ENCODE measurements around the gene SUMO2.
A peak's percentile ranks its signal among the peaks of the same experiment; 100 is the strongest.
"Not testable (repeated sequence)": the region's sequence is repeated elsewhere in the genome, so short reads cannot be mapped to it uniquely, and the experiment has no call there.

Gene SUMO2

DNA sequence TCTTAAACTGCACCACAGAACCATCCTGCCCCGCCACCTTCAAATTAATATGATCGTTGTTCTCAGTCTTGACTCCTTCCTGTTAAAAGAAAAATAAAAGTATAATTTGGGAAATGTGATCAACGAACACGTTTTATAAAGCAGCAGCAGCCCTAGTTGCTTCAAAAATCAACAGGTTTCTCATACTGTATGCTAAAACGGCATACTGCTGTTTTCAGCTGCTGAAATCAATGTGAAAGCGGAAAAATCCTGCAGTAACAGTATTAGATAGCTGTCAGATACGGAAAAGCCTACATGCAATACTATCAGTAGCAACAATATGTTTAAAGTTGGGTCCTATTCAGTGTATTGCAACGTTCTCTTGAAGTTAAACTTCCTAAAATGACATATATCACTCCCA, 1.6 kb downstream of the SUMO2 start:
- TF ChIP-seq, protein P1, sequence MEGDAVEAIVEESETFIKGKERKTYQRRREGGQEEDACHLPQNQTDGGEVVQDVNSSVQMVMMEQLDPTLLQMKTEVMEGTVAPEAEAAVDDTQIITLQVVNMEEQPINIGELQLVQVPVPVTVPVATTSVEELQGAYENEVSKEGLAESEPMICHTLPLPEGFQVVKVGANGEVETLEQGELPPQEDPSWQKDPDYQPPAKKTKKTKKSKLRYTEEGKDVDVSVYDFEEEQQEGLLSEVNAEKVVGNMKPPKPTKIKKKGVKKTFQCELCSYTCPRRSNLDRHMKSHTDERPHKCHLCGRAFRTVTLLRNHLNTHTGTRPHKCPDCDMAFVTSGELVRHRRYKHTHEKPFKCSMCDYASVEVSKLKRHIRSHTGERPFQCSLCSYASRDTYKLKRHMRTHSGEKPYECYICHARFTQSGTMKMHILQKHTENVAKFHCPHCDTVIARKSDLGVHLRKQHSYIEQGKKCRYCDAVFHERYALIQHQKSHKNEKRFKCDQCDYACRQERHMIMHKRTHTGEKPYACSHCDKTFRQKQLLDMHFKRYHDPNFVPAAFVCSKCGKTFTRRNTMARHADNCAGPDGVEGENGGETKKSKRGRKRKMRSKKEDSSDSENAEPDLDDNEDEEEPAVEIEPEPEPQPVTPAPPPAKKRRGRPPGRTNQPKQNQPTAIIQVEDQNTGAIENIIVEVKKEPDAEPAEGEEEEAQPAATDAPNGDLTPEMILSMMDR (IDR thresholded peaks at IDR 0.05; ENCODE audit: insufficient read depth, low read length, poor library complexity, severe bottlenecking), result no peak
- Histone ChIP-seq H3K36me3 (ENCODE audit: control insufficient read depth, insufficient read depth, low read length) (peaks cover 9% of the 10 kb centered on the region), H3K4me3 (replicated peaks; ENCODE audit: low read depth, low read length) (peak overlapping the region; percentile 92), H3K27me3 (replicated peaks; ENCODE audit: control insufficient read depth, insufficient read depth, low read length) (no peaks in the 10 kb centered on the region)
- no peak for DNase-seq (ENCODE audit: extremely low read depth, insufficient read length)

DNA sequence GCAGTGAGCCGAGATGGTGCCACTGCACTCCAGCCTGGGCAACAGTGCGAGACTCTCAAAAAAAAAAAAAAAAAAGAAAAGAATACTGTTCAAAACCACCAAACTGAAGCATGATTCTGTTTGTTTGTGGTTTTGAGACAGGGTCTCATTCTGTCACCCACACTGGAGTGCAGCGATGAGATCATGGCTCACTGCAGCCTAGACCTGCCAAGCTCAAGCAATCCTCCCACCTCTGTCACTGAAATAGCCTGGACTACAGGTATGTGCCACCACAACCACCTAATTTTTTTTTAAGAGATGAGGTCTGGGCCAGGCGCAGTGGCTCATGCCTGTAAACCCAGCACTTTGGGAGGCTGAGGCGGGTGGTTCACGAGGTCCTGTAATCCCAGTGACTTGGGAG, 4.3 kb downstream of the SUMO2 start:
- TF ChIP-seq, protein P1 (IDR thresholded peaks at IDR 0.05; ENCODE audit: insufficient read depth, low read length, poor library complexity, severe bottlenecking), result no peak
- Histone ChIP-seq H3K27me3 (replicated peaks; ENCODE audit: control insufficient read depth, insufficient read depth, low read length) (no peaks in the 10 kb centered on the region), H3K36me3 (ENCODE audit: control insufficient read depth, insufficient read depth, low read length) (peaks cover 21% of the 10 kb centered on the region), H3K4me3 (replicated peaks; ENCODE audit: low read depth, low read length) (no peak overlapping the region)
- no peak for DNase-seq (ENCODE audit: extremely low read depth, insufficient read length)

DNA sequence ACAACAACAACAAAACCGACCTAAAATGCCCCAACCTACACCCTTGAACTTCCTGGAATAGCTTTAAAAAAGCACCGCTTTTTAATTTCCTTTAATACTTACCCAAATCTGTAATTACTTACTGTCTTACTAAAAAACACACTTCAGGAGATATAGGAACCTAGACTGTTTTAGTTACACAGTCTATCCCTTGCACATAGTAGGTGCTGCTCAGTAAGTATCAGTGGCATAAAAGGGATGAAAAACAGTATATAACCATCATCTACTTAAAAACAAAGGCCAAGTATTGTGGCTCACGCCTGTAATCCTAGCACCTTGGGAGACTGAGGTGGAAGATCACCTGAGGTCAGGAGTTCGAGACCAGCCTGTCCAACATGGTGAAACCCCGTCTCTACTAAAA, 6.1 kb downstream of the SUMO2 start:
- DNase-seq (ENCODE audit: extremely low read depth, insufficient read length), result no peak
- H3K4me3 ChIP-seq (replicated peaks; ENCODE audit: low read depth, low read length), result no peak overlapping the region
- TF ChIP-seq, protein P1 (IDR thresholded peaks at IDR 0.05; ENCODE audit: insufficient read depth, low read length, poor library complexity, severe bottlenecking), result no peak
- H3K27me3 ChIP-seq (replicated peaks; ENCODE audit: control insufficient read depth, insufficient read depth, low read length), result no peaks in the 10 kb centered on the region
- H3K36me3 ChIP-seq (ENCODE audit: control insufficient read depth, insufficient read depth, low read length), result peaks cover 22% of the 10 kb centered on the region

DNA sequence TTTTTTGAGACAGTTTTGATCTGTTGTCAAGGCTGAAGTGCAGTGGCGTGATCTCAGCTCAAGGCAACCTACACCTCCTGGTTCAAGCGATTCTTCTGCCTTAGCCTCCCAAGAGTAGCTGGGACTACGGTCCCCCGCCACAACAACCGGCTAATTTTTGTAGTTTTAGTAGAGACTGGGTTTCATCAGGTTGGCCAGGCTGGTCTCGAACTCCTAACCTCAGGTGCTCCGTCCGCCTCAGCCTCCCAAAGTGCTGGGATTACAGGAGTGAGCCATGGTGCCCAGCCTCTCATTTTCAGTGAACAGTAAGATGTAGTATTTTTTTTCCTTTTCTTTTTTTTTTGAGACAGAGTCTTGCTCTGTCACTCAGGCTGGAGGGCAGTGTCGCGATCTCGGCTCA, 7.8 kb downstream of the SUMO2 start:
- no peak for DNase-seq (ENCODE audit: extremely low read depth, insufficient read length)
- peaks cover 21% of the 10 kb centered on the region for H3K36me3 ChIP-seq (ENCODE audit: control insufficient read depth, insufficient read depth, low read length)
- H3K27me3 ChIP-seq (replicated peaks; ENCODE audit: control insufficient read depth, insufficient read depth, low read length), result no peaks in the 10 kb centered on the region
- TF ChIP-seq, protein P1 (IDR thresholded peaks at IDR 0.05; ENCODE audit: insufficient read depth, low read length, poor library complexity, severe bottlenecking), result no peak
- no peak overlapping the region for H3K4me3 ChIP-seq (replicated peaks; ENCODE audit: low read depth, low read length)

DNA sequence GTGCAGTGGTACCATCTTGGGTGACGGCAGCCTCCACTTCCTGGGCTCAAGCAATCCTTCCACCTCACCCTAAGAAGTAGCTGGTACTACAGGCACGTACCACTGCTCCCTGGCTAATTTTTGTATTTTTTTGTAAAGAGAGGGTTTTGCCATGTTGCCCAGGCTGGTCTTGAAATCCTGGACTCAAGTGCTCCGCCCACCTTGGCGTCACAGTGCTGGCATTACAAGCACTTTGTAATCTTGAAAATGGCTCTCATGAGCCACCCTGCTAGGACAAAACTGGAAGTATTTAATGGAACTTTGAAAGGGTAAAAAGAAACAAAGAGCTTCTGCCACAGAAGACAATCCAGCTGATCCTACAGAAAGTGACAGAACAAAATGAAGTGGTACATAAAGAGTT, 9.2 kb downstream of the SUMO2 start:
- H3K4me3 ChIP-seq (replicated peaks; ENCODE audit: low read depth, low read length), result no peak overlapping the region
- TF ChIP-seq, protein P1 (IDR thresholded peaks at IDR 0.05; ENCODE audit: insufficient read depth, low read length, poor library complexity, severe bottlenecking), result no peak
- H3K27me3 ChIP-seq (replicated peaks; ENCODE audit: control insufficient read depth, insufficient read depth, low read length), result no peaks in the 10 kb centered on the region
- H3K36me3 ChIP-seq (ENCODE audit: control insufficient read depth, insufficient read depth, low read length), result peaks cover 19% of the 10 kb centered on the region
- DNase-seq (ENCODE audit: extremely low read depth, insufficient read length), result no peak

DNA sequence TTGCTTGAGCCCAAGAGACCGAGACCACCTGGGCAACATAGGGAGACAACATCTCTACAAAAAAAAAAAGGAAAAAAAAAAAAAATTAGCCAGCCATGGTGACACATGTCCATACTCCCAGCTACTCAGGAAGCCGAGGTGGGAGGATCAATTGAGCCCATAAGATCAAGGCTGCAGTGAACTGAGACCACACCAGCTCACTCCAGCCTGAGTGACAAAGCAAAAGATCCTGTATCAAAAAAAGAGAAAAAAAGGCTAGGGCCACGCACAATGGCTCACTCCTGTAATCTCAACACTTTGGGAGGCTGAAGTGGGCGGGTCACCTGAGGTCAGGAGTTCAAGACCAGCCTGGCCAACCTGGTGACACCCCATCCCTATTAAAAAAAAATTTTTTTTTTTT, 13.8 kb downstream of the SUMO2 start:
- Histone ChIP-seq H3K4me3 (replicated peaks; ENCODE audit: low read depth, low read length) (no peak overlapping the region), H3K36me3 (ENCODE audit: control insufficient read depth, insufficient read depth, low read length) (peaks cover 8% of the 10 kb centered on the region), H3K27me3 (replicated peaks; ENCODE audit: control insufficient read depth, insufficient read depth, low read length) (no peaks in the 10 kb centered on the region)
- TF ChIP-seq, protein P1 (IDR thresholded peaks at IDR 0.05; ENCODE audit: insufficient read depth, low read length, poor library complexity, severe bottlenecking), result no peak
- DNase-seq (ENCODE audit: extremely low read depth, insufficient read length), result no peak

DNA sequence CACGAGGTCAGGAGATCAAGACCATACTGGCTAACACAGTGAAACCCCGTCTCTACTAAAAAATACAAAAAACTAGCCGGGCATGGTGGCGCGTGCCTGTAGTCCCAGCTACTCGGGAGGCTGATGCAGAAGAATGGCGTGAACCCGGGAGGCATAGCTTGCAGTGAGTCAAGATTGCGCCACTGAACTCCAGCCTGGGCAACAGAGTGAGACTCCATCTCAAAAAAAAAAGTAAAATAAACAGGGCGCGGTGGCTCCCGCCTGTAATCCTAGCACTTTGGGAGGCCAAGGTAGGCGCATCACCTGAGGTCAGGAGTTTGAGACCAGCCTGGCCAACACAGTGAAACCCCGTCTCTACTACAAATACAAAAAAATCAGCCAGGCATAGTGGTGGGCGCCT, 18.2 kb downstream of the SUMO2 start:
- H3K36me3 ChIP-seq (ENCODE audit: control insufficient read depth, insufficient read depth, low read length); H3K4me3 ChIP-seq (replicated peaks; ENCODE audit: low read depth, low read length); H3K27me3 ChIP-seq (replicated peaks; ENCODE audit: control insufficient read depth, insufficient read depth, low read length); DNase-seq (ENCODE audit: extremely low read depth, insufficient read length): not testable (repeated sequence)
